ENCODE data around the gene SON.
A peak's percentile ranks its signal among the peaks of the same experiment; 100 is the strongest.
"Not testable (repeated sequence)": the region's sequence is repeated elsewhere in the genome, so short reads cannot be mapped to it uniquely, and the experiment has no call there.

The SON gene

GRCh38 chr21:33549848-33550771 lies 7.3 kb downstream of the SON start:
- DNase-seq: no peak

- DNase-seq: no peak
These were observed 8.2 kb downstream of the SON start for GRCh38 chr21:33550772-33551660.

GRCh38 chr21:33551664-33552063 lies 8.8 kb downstream of the SON start:
- DNase-seq: no peak

- no peak for DNase-seq
These were observed 9.5 kb downstream of the SON start for GRCh38 chr21:33552093-33552998.

GRCh38 chr21:33552999-33553598 lies 10.3 kb downstream of the SON start:
- no peak for DNase-seq

GRCh38 chr21:33554236-33554981 lies 11.6 kb downstream of the SON start:
- no peak for DNase-seq

- DNase-seq: no peak
These were observed 12.1 kb downstream of the SON start for GRCh38 chr21:33554982-33555344.

DNA sequence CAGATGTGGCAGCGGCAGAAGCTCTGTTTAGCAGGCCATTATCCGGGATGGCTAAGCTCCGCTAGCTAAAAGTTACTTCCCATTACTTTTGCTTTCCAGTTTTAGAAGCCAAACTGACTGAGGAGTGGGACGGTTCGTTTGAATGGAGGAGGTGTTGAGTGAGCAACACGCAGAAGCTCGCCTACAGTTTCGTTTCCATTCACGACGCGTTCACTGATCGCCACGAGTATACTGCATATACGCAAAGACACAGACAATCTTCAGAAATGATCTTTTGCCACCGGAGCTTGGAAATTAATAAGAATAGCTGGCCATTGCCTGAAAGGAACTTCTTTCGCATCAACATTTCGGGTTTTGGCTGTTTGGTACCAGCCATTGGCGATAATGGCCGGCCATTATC lies 14.6 kb downstream of the SON start:
- no peak for DNase-seq

- no peak for DNase-seq
These were observed 16.1 kb downstream of the SON start for GRCh38 chr21:33558777-33559421.

DNA sequence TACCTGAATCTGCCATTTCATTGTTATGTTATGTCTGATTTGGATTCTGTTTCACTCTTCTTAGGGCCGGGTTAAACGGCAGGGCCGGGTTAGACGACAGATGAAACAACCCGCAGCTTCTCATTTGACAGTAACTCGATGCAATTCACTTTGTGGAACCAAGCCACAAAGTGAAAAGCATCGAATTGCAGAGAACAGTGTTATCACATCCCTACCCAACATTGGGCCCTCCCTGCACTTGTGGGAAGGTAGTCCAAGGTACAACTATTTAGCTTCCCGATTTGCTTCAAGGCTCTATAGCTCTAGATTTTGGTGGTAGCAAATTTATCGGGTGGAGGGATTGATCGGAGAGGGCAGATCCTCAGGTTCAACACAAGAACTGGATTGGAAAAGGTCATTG lies 17.0 kb downstream of the SON start:
- no peak for DNase-seq

GRCh38 chr21:33560965-33561364 lies 18.1 kb downstream of the SON start:
- no peak for DNase-seq

- DNase-seq: peak; percentile 41
These were observed 18.5 kb downstream of the SON start for GRCh38 chr21:33561373-33561772.

DNA sequence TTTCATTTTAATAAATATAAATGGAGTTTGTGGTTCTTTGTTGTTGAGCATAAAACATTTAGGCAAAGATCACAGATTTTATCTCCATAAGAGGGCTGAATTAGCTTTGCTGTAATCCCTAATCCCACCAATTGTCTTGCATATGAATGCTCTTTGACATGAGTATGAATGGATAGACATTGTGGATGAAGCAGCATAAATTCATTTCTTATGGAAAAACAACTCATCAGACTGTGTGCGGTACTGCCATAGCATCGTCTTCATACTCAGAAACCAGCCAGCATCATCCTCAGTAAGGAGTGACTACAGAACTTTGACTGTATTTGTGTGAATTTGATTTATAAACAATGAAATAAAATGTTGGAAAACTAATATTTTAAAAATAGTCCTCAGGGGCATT lies 19.6 kb downstream of the SON start:
- no peak for DNase-seq

GRCh38 chr21:33566514-33566913 lies 23.7 kb downstream of the SON start:
- DNase-seq: no peak

GRCh38 chr21:33567914-33568313 lies 25.1 kb downstream of the SON start:
- DNase-seq: no peak

DNA sequence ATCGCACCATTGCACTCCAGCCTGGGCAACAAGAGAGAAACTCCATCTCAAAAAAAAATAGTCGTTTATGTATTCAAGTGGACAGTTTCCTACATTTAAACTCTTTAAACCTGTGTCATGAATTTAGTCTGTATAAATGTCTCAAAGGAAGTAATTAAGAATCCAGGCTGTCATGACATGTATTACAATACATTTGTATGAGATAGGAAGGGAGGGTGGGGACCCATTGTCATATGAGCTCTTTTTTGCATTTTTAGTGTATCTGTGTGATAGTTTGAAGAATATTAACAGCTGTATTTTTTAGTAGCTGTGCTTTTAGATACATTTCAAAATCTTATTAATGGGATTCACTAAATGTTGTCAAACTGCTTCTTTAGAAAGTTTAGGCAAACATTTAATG lies 25.6 kb downstream of the SON start:
- DNase-seq: no peak

DNA sequence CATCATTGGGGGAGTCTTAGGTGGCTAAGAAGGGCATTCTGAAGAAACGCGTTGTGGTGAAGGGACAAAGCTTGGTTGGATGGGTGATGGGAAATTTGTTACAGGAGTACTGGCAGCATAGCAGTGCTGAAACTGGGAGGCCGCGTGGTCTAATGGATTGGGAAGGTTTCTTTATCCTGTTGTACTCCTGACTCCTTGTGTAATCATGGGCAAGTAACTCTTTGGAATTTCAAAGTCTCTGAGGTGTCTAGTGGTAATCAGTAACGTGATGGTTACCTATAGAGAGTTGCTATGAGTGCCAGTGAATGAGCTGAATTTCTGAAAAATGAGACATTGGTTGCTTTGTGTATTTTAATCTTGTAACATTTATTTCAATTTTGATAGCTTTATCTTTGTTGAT lies 27.2 kb downstream of the SON start:
- no peak for DNase-seq

- DNase-seq: no peak
These were observed 29.5 kb downstream of the SON start for GRCh38 chr21:33572350-33572749.

DNA sequence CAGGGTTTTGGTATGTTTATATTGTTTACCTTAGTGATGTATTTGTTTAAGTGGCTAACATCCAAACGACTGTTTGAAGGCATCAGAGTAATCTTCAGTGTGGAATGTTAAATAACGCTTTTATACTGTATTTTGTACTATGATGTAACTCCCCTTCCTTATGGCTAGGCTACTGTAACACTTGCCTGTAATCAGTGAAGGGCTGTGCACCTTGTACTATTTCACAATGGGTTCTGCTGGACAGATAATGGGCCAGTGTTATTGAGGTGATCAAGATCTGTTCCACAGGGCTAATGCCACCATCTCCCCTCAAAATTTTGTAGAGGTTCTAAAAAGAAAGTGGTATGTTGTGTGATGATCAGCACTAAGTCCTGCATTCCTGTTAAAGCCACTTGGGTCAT lies 33.9 kb downstream of the SON start:
- not testable (repeated sequence) for DNase-seq

GRCh38 chr21:33578214-33578613 lies 35.4 kb downstream of the SON start:
- DNase-seq: no peak

DNA sequence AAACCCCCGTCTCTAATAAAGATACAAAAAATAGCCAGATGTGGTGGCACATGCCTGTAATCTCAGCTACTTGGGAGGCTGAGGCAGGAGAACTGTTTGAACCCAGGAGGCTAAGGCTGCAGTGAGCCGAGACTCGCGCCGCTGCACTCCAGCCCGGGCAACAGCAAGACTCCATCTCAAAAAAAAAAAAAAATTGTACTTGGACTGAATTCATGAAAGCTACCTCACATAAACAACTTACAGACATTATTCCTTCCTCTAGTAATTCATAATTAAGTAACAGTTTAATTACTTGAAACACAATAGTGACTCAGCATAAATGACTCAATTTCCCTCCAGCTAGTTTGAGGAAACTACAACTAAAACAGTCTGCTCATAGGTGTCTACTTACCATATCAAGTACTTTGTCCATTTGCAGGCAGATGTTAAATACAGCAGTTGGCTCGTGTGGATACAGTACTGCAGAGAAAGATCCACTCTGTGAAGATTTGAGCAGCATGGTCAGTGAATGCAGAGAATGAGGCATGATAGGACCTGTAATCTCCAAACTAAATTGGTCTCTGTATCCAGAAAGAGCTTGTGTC lies 36.2 kb downstream of the SON start:
- no peak for DNase-seq

Data from kidney glomerular epithelial cell (primary cell).